Measurements from ENCODE around the gene RMC1.
"Not testable (repeated sequence)": the region's sequence is repeated elsewhere in the genome, so short reads cannot be mapped to it uniquely, and the experiment has no call there.

RMC1 gene

GRCh38 chr18:23498877-23499276 lies 4.4 kb upstream of the RMC1 start:
- DNase-seq, result no peak

- DNase-seq, result no peak
Measured at GRCh38 chr18:23499291-23499781, 4.0 kb upstream of the RMC1 start.

- no peak for DNase-seq
Measured at GRCh38 chr18:23501626-23502025, 1.7 kb upstream of the RMC1 start.

GRCh38 chr18:23502516-23503037 lies 734 bp upstream of the RMC1 start:
- no peak for DNase-seq

GRCh38 chr18:23503963-23504344 lies 643 bp downstream of the RMC1 start:
- DNase-seq, result no peak

GRCh38 chr18:23504720-23505119 lies 1.4 kb downstream of the RMC1 start:
- DNase-seq, result no peak

GRCh38 chr18:23506393-23506792 lies 3.1 kb downstream of the RMC1 start:
- no peak for DNase-seq

- DNase-seq, result not testable (repeated sequence)
Measured at GRCh38 chr18:23510923-23511322, 7.6 kb downstream of the RMC1 start.

GRCh38 chr18:23512216-23512615 lies 8.9 kb downstream of the RMC1 start:
- DNase-seq, result not testable (repeated sequence)

GRCh38 chr18:23512641-23513040 lies 9.3 kb downstream of the RMC1 start:
- no peak for DNase-seq

- no peak for DNase-seq
Measured at GRCh38 chr18:23515911-23516546, 12.7 kb downstream of the RMC1 start.

GRCh38 chr18:23519734-23520133 lies 16.4 kb downstream of the RMC1 start:
- no peak for DNase-seq

- DNase-seq, result no peak
Measured at GRCh38 chr18:23521271-23521670, 18.0 kb downstream of the RMC1 start.

GRCh38 chr18:23521907-23522306 lies 18.6 kb downstream of the RMC1 start:
- no peak for DNase-seq

GRCh38 chr18:23523429-23524212 lies 20.3 kb downstream of the RMC1 start:
- no peak for DNase-seq

GRCh38 chr18:23524213-23524707 lies 20.9 kb downstream of the RMC1 start:
- no peak for DNase-seq

GRCh38 chr18:23526501-23527063 lies 23.3 kb downstream of the RMC1 start:
- no peak for DNase-seq

- DNase-seq, result no peak
Measured at GRCh38 chr18:23528580-23529472, 25.5 kb downstream of the RMC1 start.

GRCh38 chr18:23529604-23530003 lies 26.3 kb downstream of the RMC1 start:
- DNase-seq, result no peak

- DNase-seq, result no peak
Measured at GRCh38 chr18:23530195-23530594, 26.9 kb downstream of the RMC1 start.

GRCh38 chr18:23531912-23532311 lies 28.6 kb downstream of the RMC1 start:
- DNase-seq, result no peak

GRCh38 chr18:23532848-23533247 lies 29.5 kb downstream of the RMC1 start:
- DNase-seq, result no peak

- no peak for DNase-seq
Measured at GRCh38 chr18:23534276-23534675, 31.0 kb downstream of the RMC1 start.

All from NCI-H524 treated with DMSO at 0.1 percent for 48 hours (cell line).